Measurements from ENCODE around the gene MAP3K14.

DNA sequence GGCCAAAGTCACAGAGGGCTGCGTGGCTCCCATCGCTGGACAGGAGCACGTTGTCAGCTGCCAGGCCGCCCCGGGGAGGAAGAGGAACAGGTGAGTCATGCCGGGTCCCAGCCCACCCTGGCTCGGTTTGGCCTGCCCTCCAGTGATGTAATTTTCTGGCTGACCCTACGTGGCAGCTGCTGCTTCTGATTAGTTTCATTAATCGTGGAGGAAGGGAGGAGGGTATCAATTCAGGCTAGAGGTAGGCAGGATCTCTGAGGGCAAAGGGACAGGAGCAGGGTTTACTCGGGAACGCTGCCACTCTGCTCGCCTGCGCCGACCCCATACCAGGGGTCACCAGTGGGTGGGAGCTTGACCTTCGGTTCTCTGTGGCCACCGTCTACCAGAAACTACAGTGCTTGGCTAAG is 43.3 kb downstream of the MAP3K14 start:
- TF ChIP-seq, protein P1, sequence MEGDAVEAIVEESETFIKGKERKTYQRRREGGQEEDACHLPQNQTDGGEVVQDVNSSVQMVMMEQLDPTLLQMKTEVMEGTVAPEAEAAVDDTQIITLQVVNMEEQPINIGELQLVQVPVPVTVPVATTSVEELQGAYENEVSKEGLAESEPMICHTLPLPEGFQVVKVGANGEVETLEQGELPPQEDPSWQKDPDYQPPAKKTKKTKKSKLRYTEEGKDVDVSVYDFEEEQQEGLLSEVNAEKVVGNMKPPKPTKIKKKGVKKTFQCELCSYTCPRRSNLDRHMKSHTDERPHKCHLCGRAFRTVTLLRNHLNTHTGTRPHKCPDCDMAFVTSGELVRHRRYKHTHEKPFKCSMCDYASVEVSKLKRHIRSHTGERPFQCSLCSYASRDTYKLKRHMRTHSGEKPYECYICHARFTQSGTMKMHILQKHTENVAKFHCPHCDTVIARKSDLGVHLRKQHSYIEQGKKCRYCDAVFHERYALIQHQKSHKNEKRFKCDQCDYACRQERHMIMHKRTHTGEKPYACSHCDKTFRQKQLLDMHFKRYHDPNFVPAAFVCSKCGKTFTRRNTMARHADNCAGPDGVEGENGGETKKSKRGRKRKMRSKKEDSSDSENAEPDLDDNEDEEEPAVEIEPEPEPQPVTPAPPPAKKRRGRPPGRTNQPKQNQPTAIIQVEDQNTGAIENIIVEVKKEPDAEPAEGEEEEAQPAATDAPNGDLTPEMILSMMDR (IDR thresholded peaks at IDR 0.05), result no peak
- TF ChIP-seq POLR2A (IDR thresholded peaks at IDR 0.05), result no peak

Data from thyroid gland (tissue), 4 donors.